Liver (tissue), 3 donors: ENCODE data around the gene ASCC1.

ENCODE experiments used
- CTCF ChIP-seq: fragments of 150-350 bp; IDR thresholded peaks from 2 replicates; pipeline ENCODE4 v1.5.1; 2017; ENCODE audit warnings: improper control_type of control experiment, low read depth, low read length; ENCODE audit not compliant: missing input control
- HNF4A ChIP-seq, 2 donors: conservative IDR thresholded peaks; 2 replicates each; pipeline ENCODE4 v1.6.1; 2016; ENCODE audit warnings: antibody characterized with exemption in 2 of 2, mild to moderate bottlenecking in 2 of 2
- HNF4G ChIP-seq: IDR thresholded peaks from 2 replicates; pipeline ENCODE4 v1.6.1; 2016; ENCODE audit warnings: antibody characterized with exemption
- JUND ChIP-seq, 2 donors: IDR thresholded peaks; 2 replicates each; pipeline ENCODE4 v1.6.1; 2016; ENCODE audit warnings: antibody characterized with exemption in 2 of 2
- RAD21 ChIP-seq, 2 donors: IDR thresholded peaks; 2 replicates each; pipeline ENCODE4 v1.6.1; 2016; ENCODE audit warnings: antibody characterized with exemption in 2 of 2, mild to moderate bottlenecking in 2 of 2
- REST ChIP-seq: IDR thresholded peaks from 2 replicates; pipeline ENCODE4 v1.6.1; 2016; ENCODE audit warnings: antibody characterized with exemption, mild to moderate bottlenecking
- SP1 ChIP-seq: IDR thresholded peaks from 2 replicates; pipeline ENCODE4 v1.6.1; 2018; ENCODE audit warnings: antibody characterized with exemption, mild to moderate bottlenecking
- TAF1 ChIP-seq: conservative IDR thresholded peaks from 2 replicates; pipeline ENCODE4 v1.6.1; 2016; ENCODE audit warnings: antibody characterized with exemption, mild to moderate bottlenecking
- YY1 ChIP-seq: IDR thresholded peaks from 2 replicates; pipeline ENCODE4 v1.6.1; 2016; ENCODE audit warnings: antibody characterized with exemption, mild to moderate bottlenecking
- TF ChIP-seq, protein P1 (sequence below): IDR thresholded peaks from 2 replicates; pipeline ENCODE4 v1.6.1; 2016; ENCODE audit warnings: antibody characterized with exemption
- donor health status: healthy.
- donor health status: healthy.

DNA sequence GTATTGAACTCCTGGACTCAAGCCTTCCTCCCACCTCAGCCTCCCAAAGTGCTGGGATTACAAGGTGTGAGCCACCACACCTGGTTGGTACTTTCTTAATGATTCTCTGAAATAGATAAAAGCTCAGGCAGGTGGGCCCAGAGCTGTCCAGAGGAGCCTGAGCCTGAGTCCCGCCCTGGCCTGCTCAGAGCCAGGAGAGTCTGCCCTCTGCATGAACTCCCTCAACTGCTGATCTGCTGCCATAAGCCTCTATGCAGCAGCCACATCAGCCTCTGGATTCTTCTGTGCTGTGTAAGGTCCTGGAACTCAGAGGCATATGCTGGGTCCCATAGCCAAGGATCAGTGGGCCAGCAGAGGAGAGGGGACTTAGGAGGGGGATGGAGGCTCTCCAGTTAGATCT, 34.6 kb upstream of the ASCC1 start:
- TF ChIP-seq CTCF (no peak), HNF4G (no peak), SP1 (peak; percentile 34), YY1 (no peak), RAD21 (IDR thresholded peaks at IDR 0.05) (peak in 1 of 2 donors; percentile 25), JUND (IDR thresholded peaks at IDR 0.05) (no peak), REST (no peak), TAF1 (no peak), HNF4A (conservative IDR thresholded peaks at IDR 0.05) (no peak)
- TF ChIP-seq, protein P1, sequence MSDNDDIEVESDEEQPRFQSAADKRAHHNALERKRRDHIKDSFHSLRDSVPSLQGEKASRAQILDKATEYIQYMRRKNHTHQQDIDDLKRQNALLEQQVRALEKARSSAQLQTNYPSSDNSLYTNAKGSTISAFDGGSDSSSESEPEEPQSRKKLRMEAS: no peak
